Fibroblast of skin of scalp (primary cell): ENCODE measurements around the gene CDK6.

Experiments used
- DNase-seq: peaks from one replicate; pipeline ENCODE4 v3.0.0-alpha.2; 2013

CDK6 gene

DNA sequence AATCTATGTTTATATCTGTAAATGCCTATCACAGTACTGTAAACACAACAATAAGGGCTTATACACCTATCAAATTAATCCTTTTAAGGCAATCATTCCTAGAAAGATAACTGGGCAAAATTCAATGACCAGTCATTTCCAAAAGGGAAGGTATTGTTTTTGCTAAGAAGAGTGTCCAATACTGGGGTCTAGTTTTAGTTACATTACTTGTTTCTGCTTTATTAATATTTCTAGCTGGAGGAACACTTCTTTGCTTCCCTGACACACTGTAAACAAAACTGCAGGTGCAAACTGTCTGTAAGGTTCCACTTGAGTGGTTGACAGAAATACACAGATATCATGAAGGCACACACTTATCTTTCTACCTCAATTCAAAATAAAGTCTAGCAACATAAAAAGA, 162.0 kb downstream of the CDK6 start:
- DNase-seq = no peak

DNA sequence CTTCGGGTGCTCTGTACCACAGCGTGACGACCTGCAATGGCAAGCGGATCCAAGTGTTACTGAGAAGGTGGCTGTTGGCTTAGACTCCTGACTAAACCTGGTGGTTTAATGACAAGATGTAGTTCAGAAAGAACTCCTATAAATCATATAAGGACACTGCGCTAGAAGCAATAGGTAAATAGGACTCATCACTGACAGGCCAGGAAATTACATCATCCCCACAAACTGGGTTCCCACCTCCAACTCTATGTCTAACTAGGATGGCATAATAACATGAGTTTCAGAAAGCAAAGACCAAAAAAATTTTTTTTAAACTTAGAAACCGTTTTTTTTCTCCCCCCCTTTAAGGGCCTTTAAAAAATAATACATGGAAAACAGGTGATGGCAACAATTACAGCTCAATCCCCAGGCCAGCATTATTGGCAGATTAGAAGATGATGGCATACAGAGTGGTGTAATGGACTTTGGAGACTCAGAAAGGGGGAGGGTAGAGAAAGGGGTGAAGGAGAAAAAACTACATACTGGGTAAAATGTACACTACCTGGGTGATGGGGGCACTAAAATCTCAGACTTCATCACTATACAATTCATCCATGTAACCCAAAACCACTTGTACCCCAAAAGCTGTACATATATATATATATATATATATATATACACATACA, 164.7 kb downstream of the CDK6 start:
- DNase-seq = no peak

DNA sequence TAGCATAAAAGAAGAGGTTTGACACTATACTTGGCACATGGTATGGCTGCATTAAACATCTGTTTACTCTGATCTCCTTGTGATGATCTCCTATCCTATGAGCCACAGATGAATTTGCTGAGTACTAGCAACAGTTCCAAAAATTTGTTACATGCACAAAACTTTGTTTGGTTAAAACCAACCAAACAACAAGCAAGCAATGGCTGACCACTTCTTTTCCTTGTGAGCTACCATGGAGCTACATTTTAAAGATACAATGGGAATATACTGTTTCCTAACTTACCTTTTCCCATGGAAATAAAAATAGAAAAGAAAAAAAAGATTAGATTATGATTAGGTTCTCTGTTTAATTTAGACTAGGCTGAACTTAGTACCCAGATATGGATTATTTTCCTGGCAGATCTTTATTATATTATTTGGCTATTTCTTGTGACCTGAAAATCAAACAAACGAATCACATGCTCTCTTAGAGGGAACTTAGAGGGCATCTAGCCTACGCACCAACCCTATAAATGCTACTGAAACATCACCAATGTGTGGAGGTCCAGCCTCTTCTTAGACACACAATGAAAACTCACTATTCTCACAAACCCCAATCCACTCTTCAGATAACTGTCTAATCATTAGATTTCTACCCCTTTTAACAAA, 166.0 kb downstream of the CDK6 start:
- DNase-seq = no peak

DNA sequence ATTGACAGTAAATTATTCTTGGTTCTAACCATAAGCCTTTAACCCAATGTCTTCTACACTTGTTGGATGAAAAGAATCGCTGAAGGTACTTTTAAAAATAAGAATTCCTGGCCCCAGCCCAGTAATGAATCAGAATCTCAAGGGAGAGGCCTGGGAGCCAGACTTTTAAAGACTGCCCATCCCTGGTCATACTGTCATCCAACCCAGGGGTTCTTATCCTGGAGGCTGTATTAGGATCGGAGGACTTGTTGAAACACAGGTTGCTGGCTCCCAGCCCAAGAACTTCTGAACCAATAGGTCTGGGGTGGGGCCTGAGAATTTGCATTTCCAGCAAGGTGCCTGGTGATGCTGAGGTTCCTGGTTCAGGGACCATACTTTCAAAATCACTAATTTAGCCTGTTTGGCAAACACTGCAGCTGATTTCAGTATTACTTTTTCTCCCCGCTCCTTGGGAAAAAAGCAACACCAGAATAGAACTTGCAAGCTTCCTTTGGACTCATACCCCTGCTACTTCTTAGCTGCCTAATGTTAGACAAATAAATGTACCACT, 166.7 kb downstream of the CDK6 start:
- DNase-seq = peak; percentile 29

DNA sequence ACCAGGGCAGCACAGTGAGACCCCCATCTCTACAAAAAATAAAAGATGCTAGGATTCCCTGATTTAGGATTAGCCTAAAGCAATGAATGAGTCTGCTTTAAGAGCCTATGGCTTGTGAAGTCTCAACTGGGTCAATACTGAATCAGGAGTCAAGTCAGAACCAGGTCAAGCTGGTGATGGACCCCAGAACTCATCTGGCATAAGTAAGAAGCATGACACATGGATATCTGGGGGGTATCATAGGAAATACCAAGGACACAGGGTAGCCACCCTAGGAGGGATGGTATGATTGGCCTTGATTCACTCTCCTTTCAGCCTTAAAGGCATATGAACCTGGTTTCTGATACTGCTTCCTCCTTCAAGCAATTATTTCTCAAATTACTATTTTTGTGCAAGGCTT, 167.8 kb downstream of the CDK6 start:
- no peak for DNase-seq

DNA sequence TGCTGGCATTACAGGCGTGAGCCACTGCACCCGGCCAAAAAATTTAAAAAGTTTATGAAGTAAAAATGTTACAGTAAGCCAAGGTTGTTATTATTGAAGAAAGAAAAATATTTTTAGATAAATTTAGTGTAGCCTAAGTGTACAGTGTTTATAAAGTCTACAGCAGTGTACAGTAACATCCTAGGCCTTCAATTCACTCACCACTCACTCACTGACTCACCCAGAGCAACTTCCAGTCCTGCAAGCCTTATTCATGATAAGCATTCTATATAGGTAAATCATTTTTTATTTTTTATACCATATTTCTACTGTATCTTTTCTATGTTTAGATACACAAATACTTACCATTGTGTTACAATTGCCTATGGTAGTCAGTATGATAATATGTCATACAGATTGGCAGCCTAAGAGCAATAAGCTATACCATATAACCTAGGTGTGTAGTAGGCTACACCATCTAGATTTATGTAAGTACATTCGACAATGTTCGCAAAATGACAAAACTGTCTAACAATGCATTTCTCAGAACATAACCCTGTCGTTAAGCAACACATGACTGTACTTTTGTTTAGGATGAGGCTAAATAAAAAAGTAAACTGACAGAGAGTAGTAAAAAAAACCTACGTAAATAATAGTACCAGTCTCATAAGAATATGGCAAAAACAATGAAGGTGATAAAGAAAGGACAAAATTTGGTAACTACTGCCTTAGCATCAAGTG, 168.4 kb downstream of the CDK6 start:
- DNase-seq = peak; percentile 11

DNA sequence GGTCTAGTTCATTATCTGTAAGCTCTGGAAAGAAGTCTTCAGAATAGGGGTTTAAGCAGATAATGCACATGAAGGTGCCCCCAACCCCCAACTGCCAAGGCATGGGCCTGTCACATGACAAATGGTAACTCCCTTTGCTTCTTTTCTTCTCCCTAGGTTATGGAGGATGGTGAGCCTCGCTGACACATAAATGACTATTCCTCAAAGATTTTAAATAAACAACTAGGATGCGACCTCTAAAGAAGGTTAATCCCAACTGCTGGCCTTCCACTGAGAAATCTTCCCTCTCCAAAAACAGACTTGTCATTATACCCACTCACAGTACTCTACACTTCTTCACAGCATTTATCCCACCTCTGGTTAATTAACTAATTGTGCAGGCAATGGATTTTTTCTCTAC, 170.4 kb downstream of the CDK6 start:
- DNase-seq = no peak

DNA sequence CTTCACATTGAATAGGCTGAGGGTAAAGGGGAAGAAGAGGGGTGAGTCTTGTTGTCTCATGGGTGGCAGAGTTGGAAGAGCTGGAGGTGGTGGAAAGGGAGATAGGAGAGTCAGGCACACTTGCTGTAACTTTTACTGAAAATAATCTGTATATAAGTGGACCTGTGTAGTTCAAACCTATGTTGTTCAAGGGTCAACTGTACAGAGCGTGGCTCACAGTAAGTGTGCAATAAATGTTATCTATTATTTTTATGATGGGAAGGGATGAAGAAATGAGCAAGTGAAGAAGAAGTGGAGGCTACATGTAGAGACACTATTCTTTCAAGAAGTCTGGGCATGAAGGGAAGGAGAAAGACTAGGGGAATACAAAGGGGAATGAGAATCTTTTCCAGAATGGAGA, 174.7 kb downstream of the CDK6 start:
- DNase-seq = no peak

DNA sequence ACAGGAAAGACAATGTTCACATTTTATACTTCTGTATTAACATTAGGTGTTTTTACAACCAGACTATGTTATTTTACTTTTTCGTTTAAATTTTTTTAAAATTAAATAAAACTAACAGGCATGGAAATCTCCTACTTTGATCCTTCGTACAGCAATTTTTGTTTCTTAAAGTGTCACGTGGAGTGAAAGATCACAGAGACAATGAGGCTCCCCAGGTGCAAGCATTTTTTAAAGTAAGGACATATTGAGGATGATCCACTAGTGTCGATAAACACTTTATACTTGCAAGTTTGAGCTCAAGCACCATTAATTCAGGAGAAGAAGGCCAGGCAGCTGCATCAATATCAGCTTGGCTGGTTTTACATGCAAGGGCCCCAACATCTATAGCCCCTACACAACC, 177.7 kb downstream of the CDK6 start:
- DNase-seq = no peak

DNA sequence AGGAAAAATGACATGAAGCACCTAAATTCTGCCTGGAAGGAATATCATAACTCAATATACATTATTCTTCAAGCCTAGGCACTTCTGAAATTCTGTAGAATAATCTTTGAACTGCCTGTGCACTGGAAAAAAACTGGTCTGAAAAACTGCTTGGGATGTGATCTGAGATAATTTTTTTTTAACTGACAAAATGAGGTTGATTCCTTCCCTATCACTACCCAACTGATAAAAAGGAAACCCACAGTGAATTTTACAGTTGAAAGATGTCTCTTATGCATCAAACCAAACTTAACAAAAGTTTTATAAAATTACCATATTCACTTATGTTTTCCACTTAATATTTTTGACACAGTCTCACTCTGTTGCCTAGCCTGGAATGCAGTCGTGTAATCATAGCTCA, 179.0 kb downstream of the CDK6 start:
- DNase-seq = no peak

DNA sequence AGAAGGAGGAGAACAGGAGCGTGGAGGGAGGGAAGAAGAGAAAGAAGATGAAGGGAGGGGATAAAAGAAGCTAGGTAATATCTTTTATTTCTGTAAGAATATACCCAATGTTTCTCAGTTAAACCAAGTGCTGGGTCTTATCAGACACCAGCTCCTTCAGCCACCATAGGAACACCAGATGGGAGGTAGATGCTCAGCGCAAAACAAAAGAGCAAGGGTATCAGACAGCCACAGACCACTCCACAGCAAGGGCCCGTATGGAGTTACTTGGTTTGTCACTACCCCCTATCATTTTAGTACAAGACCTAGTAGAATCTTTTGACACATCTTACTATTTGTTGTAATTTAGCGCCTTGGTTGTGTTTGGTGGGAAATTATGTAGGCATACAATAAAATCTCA, 180.3 kb downstream of the CDK6 start:
- no peak for DNase-seq

DNA sequence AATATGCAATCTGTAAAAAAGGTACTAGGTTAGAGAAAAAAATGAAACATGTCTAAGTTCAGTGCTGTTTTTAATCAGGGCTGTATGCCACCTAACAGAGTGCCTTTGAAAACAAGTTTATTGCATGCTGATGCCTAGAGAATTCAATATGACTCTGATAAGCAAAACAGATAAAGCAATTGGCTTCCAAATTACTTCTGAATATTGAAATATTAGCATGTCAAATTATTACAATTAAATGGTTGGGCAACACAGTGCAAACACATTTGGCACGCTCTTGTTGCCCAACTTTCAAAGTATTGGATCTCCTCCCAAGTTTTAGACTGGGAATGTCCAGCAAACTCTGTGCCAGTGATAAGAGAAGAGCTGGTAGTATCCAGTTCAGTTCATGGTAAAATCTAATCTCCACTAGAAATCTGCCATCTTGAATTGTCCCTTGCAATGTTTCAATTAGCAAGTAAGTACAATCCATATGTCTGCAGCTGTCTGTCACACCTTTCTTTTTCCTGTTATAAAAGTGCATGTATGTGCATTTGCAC, 181.0 kb downstream of the CDK6 start:
- no peak for DNase-seq

DNA sequence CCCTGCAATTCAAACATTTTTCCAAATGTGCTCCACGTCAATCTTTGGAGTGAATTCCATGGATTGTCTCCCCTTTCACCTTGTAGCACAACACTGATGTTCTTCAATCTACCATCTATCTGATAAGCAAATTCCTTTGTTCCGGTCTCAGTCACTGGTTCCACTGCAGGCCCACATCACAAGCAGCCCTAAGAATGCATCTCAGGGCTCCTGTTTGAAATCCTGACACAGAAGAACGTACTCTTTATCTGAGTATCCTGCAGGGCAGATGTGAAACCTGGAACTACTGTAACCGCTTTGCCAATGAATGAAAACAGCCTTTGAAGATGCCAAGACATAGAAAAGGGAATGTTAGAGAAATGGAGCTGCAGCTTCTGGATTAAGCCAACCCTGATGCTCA, 183.2 kb downstream of the CDK6 start:
- no peak for DNase-seq

DNA sequence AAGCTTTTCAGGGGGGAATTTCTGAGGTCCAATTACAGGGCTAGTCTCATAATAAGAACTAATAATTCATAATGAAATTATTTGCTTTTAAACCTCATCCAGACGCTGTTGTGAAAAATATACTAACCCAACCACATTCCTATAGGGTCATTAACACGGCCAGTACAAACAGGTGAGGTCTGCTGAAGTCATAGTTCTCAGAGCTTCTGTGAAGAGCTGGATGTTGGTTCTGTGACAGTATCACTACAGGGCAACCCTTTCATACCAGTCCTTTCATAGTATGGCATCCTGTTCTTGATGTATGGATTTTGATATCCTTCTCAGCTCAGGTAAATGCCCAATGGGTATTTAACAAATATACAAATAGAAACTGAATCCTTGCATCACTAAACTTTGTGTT, 183.8 kb downstream of the CDK6 start:
- DNase-seq = no peak

DNA sequence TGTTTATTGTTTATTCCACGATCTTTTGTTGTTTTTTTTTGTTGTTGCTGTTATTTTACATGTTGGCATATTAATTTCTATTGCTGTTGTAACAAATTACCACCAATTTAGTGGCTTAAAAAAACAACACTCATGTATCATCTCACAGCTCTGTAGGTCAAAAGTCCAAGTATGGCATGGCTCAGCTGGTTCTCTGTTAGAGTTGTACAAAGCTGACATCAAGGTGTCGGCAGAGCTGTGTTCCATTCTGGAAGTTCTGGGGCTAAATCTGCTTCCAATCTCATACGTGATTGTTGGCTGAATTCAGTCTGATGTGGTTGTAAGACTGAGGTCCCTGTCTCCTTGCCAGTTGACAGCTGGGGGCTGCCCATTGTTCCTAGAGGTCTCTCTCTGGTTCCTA, 186.0 kb downstream of the CDK6 start:
- DNase-seq = no peak

DNA sequence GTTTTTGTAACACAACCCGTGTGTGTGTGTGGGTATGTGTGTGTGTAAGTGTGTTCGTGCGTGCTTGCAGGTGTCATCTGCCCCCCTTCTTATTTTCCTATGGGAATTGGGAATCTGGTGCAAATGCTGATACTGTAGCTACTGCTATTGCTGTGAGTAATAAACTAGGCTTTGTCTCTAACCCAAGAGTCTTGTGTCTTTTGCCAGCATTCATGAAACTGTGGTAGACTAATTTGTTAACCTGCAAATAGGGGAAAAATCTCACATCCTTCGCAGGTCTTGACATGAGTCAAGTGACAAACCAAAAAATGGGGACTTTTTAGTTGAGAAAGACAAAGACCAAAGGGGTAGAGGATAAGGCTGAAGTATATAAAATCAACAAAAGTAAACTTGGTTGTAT, 188.3 kb downstream of the CDK6 start:
- DNase-seq = no peak

DNA sequence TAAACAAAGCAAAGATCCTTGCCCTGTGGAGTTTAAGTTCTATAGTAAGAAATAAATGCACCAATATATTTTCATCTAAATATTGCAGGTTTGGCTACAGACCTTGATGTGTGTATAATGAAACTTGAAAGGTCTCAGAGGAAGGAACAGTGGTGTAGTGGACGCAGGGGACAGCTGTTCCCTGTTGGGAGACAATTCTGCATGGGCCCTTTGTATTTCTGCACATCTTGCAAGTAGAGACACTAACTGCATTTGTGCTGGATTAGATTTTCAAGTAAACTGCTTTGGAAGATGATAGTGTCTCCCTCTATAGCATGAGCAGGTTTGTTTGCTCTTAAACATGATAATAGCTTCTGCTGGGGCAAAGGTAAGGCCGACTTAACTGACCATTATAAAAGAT, 188.7 kb downstream of the CDK6 start:
- no peak for DNase-seq

DNA sequence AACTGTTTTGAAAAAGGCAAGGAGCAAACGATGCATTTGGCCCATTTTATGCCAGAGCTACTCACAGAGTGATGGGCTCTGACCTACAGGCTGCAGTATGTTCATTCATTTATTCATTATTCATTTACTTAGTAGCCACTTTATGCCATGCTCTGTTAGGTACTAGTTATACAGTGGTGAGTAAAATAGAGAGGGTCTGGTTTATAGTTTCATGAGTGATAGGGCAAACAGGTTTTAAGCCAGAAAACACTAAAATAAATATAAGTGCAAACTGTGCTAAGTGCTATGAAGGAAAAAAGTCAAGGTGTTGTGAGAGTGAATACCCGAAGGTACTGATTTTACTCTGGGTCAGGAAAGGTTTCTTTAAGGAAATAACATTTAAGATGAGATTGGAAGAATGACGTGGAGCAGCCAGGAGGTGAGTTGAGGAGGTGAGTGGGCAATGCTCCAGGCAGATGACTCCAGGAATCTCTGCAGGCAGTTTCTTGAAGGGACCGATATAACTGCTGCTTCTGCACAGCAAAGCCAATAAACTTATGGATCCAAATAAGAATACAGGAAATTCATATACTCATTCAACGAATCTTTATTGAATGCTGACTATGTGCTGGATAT, 189.3 kb downstream of the CDK6 start:
- no peak for DNase-seq

DNA sequence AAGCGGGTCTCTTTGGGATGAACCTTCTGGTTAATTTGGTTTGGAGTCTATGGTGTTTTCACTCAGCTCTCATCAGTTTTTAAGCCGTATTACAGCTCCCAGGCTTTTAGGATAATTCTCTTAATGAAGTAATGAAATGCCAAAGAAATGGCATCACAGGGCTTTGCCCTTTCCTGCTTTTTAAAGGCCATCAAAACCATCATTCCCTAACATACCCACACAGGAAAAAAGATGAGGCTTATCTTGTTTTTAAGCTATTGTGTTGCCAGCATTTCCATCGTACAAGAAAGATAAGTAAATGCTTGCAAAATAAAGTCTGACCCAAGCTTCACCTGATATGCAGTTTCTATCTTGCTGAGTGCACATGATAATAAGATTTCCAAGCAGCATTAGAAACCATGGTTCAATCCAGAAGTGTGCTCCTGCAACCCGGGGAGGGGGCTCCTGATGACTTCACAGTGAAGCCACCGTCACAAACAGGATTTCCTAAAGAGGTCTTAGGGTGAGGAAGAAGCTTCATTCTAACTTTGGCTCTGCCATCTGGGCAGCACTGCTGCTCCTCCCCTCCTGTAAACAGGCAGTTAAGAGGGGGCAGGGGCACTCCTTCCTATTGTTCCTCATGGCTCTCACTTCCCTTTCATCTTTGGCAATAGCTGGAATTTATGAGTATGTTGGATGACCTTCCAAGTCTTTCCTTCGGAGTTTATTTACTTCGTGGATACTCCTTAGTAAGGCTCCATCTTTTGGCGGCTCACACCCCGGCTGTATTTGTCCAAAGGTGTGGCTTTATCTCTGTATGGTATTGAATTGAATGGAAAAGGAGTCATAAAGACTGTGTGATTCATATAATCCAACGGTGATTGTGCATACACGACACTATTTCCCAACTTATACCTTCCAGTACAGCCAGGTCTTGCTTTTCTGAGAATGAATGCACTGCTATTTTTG, 191.0 kb downstream of the CDK6 start:
- no peak for DNase-seq

DNA sequence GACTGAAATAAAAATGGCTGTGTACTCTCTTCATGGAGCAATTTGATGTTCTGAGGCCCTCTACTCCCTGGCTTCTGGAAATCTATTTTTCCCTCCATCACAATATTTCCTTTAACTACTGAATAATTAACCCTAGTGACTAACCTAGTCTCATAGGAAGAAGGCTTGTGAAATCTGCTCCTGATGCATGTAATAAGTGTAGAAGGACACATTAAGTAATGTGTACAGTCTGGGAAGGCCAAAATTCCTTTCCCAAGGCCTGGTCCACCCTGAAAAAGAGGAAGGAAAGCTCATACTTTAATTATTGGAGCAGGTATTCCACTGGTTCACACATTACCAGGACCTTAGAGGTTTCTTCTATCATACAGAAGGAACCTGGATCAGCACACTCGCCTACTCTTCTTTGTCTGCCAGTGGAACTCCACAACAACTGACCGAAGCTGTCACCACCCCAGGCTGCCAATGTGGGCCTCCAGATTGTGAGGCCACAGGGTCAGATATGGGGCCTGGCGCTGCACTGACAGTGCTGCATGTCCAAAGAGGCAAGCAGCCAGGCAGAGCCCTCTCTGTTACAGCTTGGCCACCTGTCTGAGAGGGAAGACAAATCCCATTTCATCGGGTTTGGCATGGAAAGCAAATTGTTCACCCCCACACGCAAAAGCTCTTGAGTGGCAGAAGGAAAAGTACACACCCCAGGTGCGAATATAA, 191.8 kb downstream of the CDK6 start:
- no peak for DNase-seq

DNA sequence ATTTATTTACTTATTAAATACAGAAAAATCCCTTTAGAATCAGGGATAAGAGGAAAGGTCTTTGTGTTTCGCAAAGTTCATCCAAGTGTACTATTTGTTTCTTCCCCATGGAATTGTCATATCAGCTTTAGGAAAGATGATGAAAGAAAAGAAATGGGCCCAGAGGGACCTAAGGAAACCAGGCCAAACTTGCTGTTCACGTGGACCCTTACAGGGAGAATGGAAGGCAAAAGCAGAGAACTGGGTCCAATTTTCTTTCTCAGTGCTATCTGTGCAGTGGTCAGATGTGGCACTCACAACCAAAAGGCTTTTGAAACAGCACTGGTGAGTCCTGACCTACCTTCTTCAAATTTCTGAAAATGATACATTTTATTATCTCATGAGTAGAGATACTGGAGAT, 192.6 kb downstream of the CDK6 start:
- DNase-seq = no peak
